H1 (cell line): ENCODE results near the gene SLC16A6. TPM values are rescaled to one million over a fixed set of nuclear protein-coding genes. Genes with fewer than 3 reads are reported as not detected.
A peak's percentile ranks its signal among the peaks of the same experiment; 100 is the strongest.

Source experiments
- CTCF ChIA-PET: fragments of 300-600 bp; sonication (Branson Sonifier 250); formaldehyde crosslinking; loops from one replicate; lab custom pipeline; 2021; ENCODE audit not compliant: partially characterized antibody; lab: Charles Lee
- POLR2A ChIA-PET: fragments of 300-600 bp; sonication (Branson Sonifier 250); formaldehyde crosslinking; loops from one replicate; lab custom pipeline; 2021; ENCODE audit warnings: inconsistent platforms; ENCODE audit not compliant: partially characterized antibody; lab: Charles Lee
- DNase-seq, 2 experiments: peaks; one replicate each; pipeline versions ENCODE4 v3.0.0 to v3.0.0-alpha.2; 2010 to 2022; ENCODE audit warnings: low spot score in 2 of 2, low read depth in 1 of 2, mixed read lengths in 1 of 2
- FAIRE-seq: peaks from 2 replicates; lab custom pipeline; 2011; peaks lifted over from hg19 to GRCh38; lab: Jason Lieb, UNC
- H2AFZ ChIP-seq: 2 replicates; pipeline ENCODE4 v1.8.1; 2012; ENCODE audit warnings: low read length, inconsistent platforms
- H2AK5ac ChIP-seq: 2 replicates; pipeline ENCODE4 v1.6.1; 2013; ENCODE audit warnings: low read depth, low read length
- H2BK120ac ChIP-seq: replicated peaks from 2 replicates; pipeline ENCODE3; 2013; ENCODE audit warnings: low read depth, low read length, inconsistent platforms
- H2BK12ac ChIP-seq: 2 replicates; pipeline ENCODE4 v1.6.1; 2013; ENCODE audit warnings: low read depth, low read length
- H2BK15ac ChIP-seq: 2 replicates; pipeline ENCODE4 v1.6.1; 2013; ENCODE audit warnings: low read length
- H2BK20ac ChIP-seq: 2 replicates; pipeline ENCODE4 v1.6.1; 2013; ENCODE audit warnings: low read length
- H2BK5ac ChIP-seq: 2 replicates; pipeline ENCODE4 v1.6.1; 2013; ENCODE audit warnings: low read depth, low read length
- H3K14ac ChIP-seq: 2 replicates; pipeline ENCODE4 v1.6.1; 2013; ENCODE audit warnings: inconsistent platforms; ENCODE audit not compliant: insufficient read length
- H3K18ac ChIP-seq: 2 replicates; pipeline ENCODE4 v1.6.1; 2013; ENCODE audit warnings: low read length; ENCODE audit errors: extremely low read depth
- H3K23ac ChIP-seq: 2 replicates; pipeline ENCODE4 v1.6.1; 2013; ENCODE audit warnings: inconsistent platforms; ENCODE audit not compliant: insufficient read length
- H3K23me2 ChIP-seq: 2 replicates; pipeline ENCODE4 v1.6.1; 2013; ENCODE audit warnings: low read depth, low read length
- H3K27ac ChIP-seq: 2 replicates; pipeline ENCODE4 v1.6.1; 2011; ENCODE audit warnings: low read depth, low read length, inconsistent platforms
- H3K27me3 ChIP-seq, 4 experiments: replicated peaks in 1 of 4; 1 replicate in 1 of 4; 2 replicates in 3 of 4; pipeline versions ENCODE4 v1.6.1 to v1.8.1; 2011 to 2013; ENCODE audit warnings: low read length in 3 of 4, mild to moderate bottlenecking in 3 of 4, inconsistent platforms in 2 of 4, mixed read lengths in 2 of 4, moderate library complexity in 1 of 4; ENCODE audit not compliant: control insufficient read depth in 3 of 4, insufficient read depth in 3 of 4; ENCODE audit errors: extremely low read depth in 1 of 4
- H3K36me3 ChIP-seq, 4 experiments: 2 replicates each; pipeline versions ENCODE4 v1.6.1 to v1.8.1; 2011 to 2013; ENCODE audit warnings: mild to moderate bottlenecking in 4 of 4, low read length in 3 of 4, moderate library complexity in 2 of 4, control low read depth in 1 of 4, inconsistent platforms in 1 of 4; ENCODE audit not compliant: insufficient read depth in 4 of 4, control insufficient read depth in 2 of 4
- H3K4ac ChIP-seq: replicated peaks from 2 replicates; pipeline ENCODE3; 2013; ENCODE audit warnings: low read length, low read depth, mixed read lengths, inconsistent platforms; ENCODE audit not compliant: insufficient read length
- H3K4me1 ChIP-seq, 4 experiments: replicated peaks in 1 of 4; 1 replicate in 1 of 4; 2 replicates in 3 of 4; pipeline versions ENCODE4 v1.6.1 to v1.8.1; 2011 to 2013; ENCODE audit warnings: low read length in 3 of 4, inconsistent platforms in 2 of 4, mixed read lengths in 1 of 4; ENCODE audit not compliant: insufficient read depth in 4 of 4, control insufficient read depth in 3 of 4
- H3K4me2 ChIP-seq, 2 experiments: 2 replicates each; pipeline versions ENCODE4 v1.6.1 to v1.8.1; 2011 to 2013; ENCODE audit warnings: low read depth in 2 of 2, low read length in 2 of 2, control low read depth in 1 of 2, inconsistent platforms in 1 of 2, mild to moderate bottlenecking in 1 of 2; ENCODE audit not compliant: insufficient read depth in 1 of 2
- H3K4me3 ChIP-seq, 4 experiments: fragments of 200-600, 300-600 bp in 1 of 4; sonication (generic), shearing (Covaris generic), sonication (Bioruptor Twin) in 1 of 4; 2 replicates each; pipeline versions ENCODE4 v1.5.1 to v1.8.1; 2011 to 2016; ENCODE audit warnings: low read length in 4 of 4, low read depth in 3 of 4, control low read depth in 2 of 4, inconsistent platforms in 2 of 4, mild to moderate bottlenecking in 2 of 4, mixed read lengths in 1 of 4, moderate library complexity in 1 of 4; ENCODE audit not compliant: insufficient read depth in 2 of 4; ENCODE audit errors: extremely low read depth in 1 of 4
- H3K56ac ChIP-seq: replicated peaks from 2 replicates; pipeline ENCODE3; 2013; ENCODE audit warnings: low read depth, mild to moderate bottlenecking, mixed read lengths, low read length, inconsistent platforms; ENCODE audit not compliant: insufficient read length
- H3K79me1 ChIP-seq: 2 replicates; pipeline ENCODE4 v1.6.1; 2013; ENCODE audit warnings: low read depth, low read length, control low read depth
- H3K79me2 ChIP-seq, 2 experiments: 2 replicates each; pipeline versions ENCODE4 v1.6.1 to v1.8.1; 2012 to 2013; ENCODE audit warnings: low read length in 2 of 2, mild to moderate bottlenecking in 2 of 2, inconsistent platforms in 1 of 2; ENCODE audit not compliant: insufficient read depth in 2 of 2, control insufficient read depth in 1 of 2
- H3K9ac ChIP-seq, 4 experiments: replicated peaks in 1 of 4; 1 replicate in 1 of 4; 2 replicates in 3 of 4; pipeline versions ENCODE4 v1.6.1 to v1.8.1; 2011 to 2013; ENCODE audit warnings: low read depth in 3 of 4, low read length in 3 of 4, control low read depth in 2 of 4, mild to moderate bottlenecking in 2 of 4, moderate library complexity in 2 of 4, inconsistent platforms in 1 of 4; ENCODE audit errors: extremely low read depth in 1 of 4
- H3K9me3 ChIP-seq, 2 experiments: 2 replicates each; pipeline versions ENCODE4 v1.6.1 to v1.8.1; 2012 to 2013; ENCODE audit warnings: mild to moderate bottlenecking in 2 of 2, moderate library complexity in 2 of 2, control low read depth in 1 of 2, inconsistent platforms in 1 of 2, low read depth in 1 of 2, low read length in 1 of 2, mixed read lengths in 1 of 2; ENCODE audit not compliant: insufficient read depth in 2 of 2
- H4K20me1 ChIP-seq, 2 experiments: replicated peaks in 1 of 2; 2 replicates each; pipeline versions ENCODE3 to v1.8.1; 2011 to 2013; ENCODE audit warnings: inconsistent platforms in 2 of 2, low read length in 2 of 2, mild to moderate bottlenecking in 1 of 2; ENCODE audit not compliant: insufficient read depth in 2 of 2, control insufficient read depth in 1 of 2
- H4K5ac ChIP-seq: 2 replicates; pipeline ENCODE4 v1.6.1; 2013; ENCODE audit warnings: low read length, low read depth, mixed read lengths, inconsistent platforms; ENCODE audit not compliant: insufficient read length
- H4K8ac ChIP-seq: 2 replicates; pipeline ENCODE4 v1.8.0; 2013; ENCODE audit warnings: mild to moderate bottlenecking, moderate library complexity, low read length, inconsistent platforms; ENCODE audit not compliant: insufficient read depth; ENCODE audit errors: extremely low read depth
- H4K91ac ChIP-seq: replicated peaks from 2 replicates; pipeline ENCODE3; 2013; ENCODE audit warnings: low read length, mixed read lengths, inconsistent platforms; ENCODE audit not compliant: insufficient read length
- CREB1 ChIP-seq: IDR thresholded peaks from 2 replicates; pipeline ENCODE4 v1.6.1; 2012; ENCODE audit warnings: inconsistent platforms
- EP300 ChIP-seq, 2 experiments: IDR thresholded peaks; 1 replicate in 1 of 2; 2 replicates in 1 of 2; pipeline ENCODE4 v1.6.1; 2011 to 2012; ENCODE audit warnings: low read depth in 2 of 2, low read length in 2 of 2, mild to moderate bottlenecking in 2 of 2, borderline replicate concordance in 1 of 2, inconsistent platforms in 1 of 2, moderate library complexity in 1 of 2
- EZH2 ChIP-seq: fragments of 200-600 bp; sonication (generic); IDR thresholded peaks from 2 replicates; pipeline ENCODE4 v1.7.1; 2012; ENCODE audit warnings: low read depth, mild to moderate bottlenecking, moderate library complexity, low read length, inconsistent platforms; ENCODE audit not compliant: severe bottlenecking
- MAX ChIP-seq: IDR thresholded peaks from 2 replicates; pipeline ENCODE4 v1.6.1; 2012; ENCODE audit warnings: inconsistent platforms
- POU5F1 ChIP-seq: IDR thresholded peaks from 2 replicates; pipeline ENCODE4 v1.6.1; 2011; ENCODE audit warnings: low read depth, mild to moderate bottlenecking, low read length, moderate library complexity
- TCF12 ChIP-seq: IDR thresholded peaks from 2 replicates; pipeline ENCODE4 v1.6.1; 2011; ENCODE audit warnings: low read depth, mild to moderate bottlenecking, low read length
- WGBS, 2 experiments: shearing (Covaris generic) in 1 of 2; methylation state at CpG; one replicate each; pipeline versions ENCODE4 v1.1.6 to v1.1.7; 2013 to 2015; ENCODE audit warnings: low lambda C conversion rate in 2 of 2, mixed read lengths in 2 of 2, inconsistent platforms in 1 of 2, low coverage in 1 of 2, missing lambda C conversion rate in 1 of 2; ENCODE audit not compliant: insufficient replicate concordance in 2 of 2, insufficient coverage in 1 of 2, insufficient read length in 1 of 2; ENCODE audit errors: extremely low coverage in 1 of 2, missing lambda C conversion rate in 1 of 2; 5-methylcytosine and 5-hydroxymethylcytosine counted together
- polyA plus RNA-seq, 7 experiments: library from polyadenylated mRNA; depleted of rRNA in 3 of 7; stranded (reverse) in 5 of 7; unstranded in 2 of 7; fragments of >200 nt in 5 of 7; fragments of 200-250 nt in 2 of 7; gene quantifications; 1 replicate in 5 of 7; 2 replicates in 1 of 7; 4 replicates in 1 of 7; pipeline versions ENCODE4 v1.2.1 to v1.2.3, GENCODE V29; 2011 to 2013; ENCODE audit warnings: missing spikeins in 2 of 7, mixed read lengths in 2 of 7
- total RNA-seq: library from RNA; stranded (reverse); fragmentation: NEBNext Ultra II Directional; extraction: Animal tissue kit (Norgen Biotek cat#: 25700); gene quantifications from 2 replicates; pipeline ENCODE4 v1.2.1, GENCODE V29; 2021
- TF ChIP-seq, protein P1 (sequence below), 3 experiments: IDR thresholded peaks; 1 replicate in 2 of 3; 2 replicates in 1 of 3; pipeline versions ENCODE4 v1.5.1 to v1.6.1; 2011; ENCODE audit warnings: low read length in 3 of 3, mild to moderate bottlenecking in 3 of 3, inconsistent platforms in 2 of 3, low read depth in 1 of 3, moderate library complexity in 1 of 3; ENCODE audit not compliant: insufficient read depth in 1 of 3; ENCODE audit errors: control extremely low read depth in 1 of 3

SLC16A6 gene
- total and polyA plus RNA-seq, 2 of the 8 experiments (the other 6 are each of a cell fraction or from before 2014, with no cell fraction given), result 0.17 to 0.22 TPM

DNA sequence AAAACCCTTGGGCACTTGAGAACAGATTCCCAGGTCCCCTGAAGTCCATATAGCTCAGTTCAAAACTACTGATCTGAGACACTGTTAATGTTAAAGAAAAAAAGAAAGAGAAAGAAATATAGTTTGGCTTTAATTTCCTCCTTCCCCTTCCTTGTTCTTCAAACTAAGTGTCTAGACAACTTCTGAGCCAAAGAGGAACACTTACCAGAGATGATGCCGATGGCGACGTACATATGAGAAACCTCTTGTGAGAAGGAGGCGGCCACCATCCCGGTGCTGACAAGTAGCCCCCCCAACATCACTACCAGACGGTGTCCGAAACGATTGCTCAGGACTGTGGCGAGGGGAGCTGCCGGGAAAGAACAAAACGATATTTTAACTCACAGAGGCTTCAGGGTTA lies 17.2 kb downstream of the SLC16A6 start:
- no peak overlapping the region for H3K14ac ChIP-seq
- no peak overlapping the region for H3K4ac ChIP-seq
- POLR2A ChIA-PET, result no interaction called here
- no peaks in the 10 kb centered on the region for H3K4me1 ChIP-seq
- peak in 1 of 2 experiments; percentile 24 for DNase-seq
- no peak overlapping the region for H4K8ac ChIP-seq
- no peak overlapping the region for H3K27ac ChIP-seq
- H3K79me1 ChIP-seq, result no peaks in the 10 kb centered on the region
- no peaks in the 10 kb centered on the region for H3K79me2 ChIP-seq
- H2BK12ac ChIP-seq, result no peak overlapping the region
- peaks cover 0 to 8% of the 10 kb centered on the region in 2 experiments; a peak in 3 of 4 replicates for H3K9me3 ChIP-seq
- no peak overlapping the region for H3K23ac ChIP-seq
- no peaks in the 10 kb centered on the region for H4K20me1 ChIP-seq
- WGBS, 2 experiments, result 91% methylated on average over 11 of the region's 11 CpGs; no CpG with 5 or more reads in 1 of the 2 experiments
- no peak overlapping the region for H2BK20ac ChIP-seq
- H3K18ac ChIP-seq, result no peak overlapping the region
- no peaks in the 10 kb centered on the region for H3K23me2 ChIP-seq
- no peak overlapping the region for H3K56ac ChIP-seq
- no peak overlapping the region for H3K9ac ChIP-seq
- no peak overlapping the region for H3K4me3 ChIP-seq
- no peak overlapping the region for H4K5ac ChIP-seq
- no peaks in the 10 kb centered on the region for H3K36me3 ChIP-seq
- CTCF ChIA-PET, result no interaction called here
- H2BK5ac ChIP-seq, result no peak overlapping the region
- H2AFZ ChIP-seq, result no peak overlapping the region
- no peak overlapping the region for H4K91ac ChIP-seq
- H2AK5ac ChIP-seq, result no peak overlapping the region
- no peaks in the 10 kb centered on the region for H3K27me3 ChIP-seq
- no peak for FAIRE-seq
- no peak overlapping the region for H3K4me2 ChIP-seq
- H2BK120ac ChIP-seq, result no peak overlapping the region
- no peak overlapping the region for H2BK15ac ChIP-seq
- TF ChIP-seq MAX, result no peak
- TF ChIP-seq EP300 (IDR thresholded peaks at IDR 0.05; ENCODE audit: borderline replicate concordance in 1 of 2, low read depth in 2 of 2, low read length in 2 of 2), result no peak
- TF ChIP-seq EZH2, result no peak
- no peak for TF ChIP-seq CREB1
- TF ChIP-seq, protein P1, sequence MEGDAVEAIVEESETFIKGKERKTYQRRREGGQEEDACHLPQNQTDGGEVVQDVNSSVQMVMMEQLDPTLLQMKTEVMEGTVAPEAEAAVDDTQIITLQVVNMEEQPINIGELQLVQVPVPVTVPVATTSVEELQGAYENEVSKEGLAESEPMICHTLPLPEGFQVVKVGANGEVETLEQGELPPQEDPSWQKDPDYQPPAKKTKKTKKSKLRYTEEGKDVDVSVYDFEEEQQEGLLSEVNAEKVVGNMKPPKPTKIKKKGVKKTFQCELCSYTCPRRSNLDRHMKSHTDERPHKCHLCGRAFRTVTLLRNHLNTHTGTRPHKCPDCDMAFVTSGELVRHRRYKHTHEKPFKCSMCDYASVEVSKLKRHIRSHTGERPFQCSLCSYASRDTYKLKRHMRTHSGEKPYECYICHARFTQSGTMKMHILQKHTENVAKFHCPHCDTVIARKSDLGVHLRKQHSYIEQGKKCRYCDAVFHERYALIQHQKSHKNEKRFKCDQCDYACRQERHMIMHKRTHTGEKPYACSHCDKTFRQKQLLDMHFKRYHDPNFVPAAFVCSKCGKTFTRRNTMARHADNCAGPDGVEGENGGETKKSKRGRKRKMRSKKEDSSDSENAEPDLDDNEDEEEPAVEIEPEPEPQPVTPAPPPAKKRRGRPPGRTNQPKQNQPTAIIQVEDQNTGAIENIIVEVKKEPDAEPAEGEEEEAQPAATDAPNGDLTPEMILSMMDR (IDR thresholded peaks at IDR 0.05; ENCODE audit: control extremely low read depth in 1 of 3, insufficient read depth in 1 of 3, low read depth in 1 of 3, low read length in 3 of 3), result no peak
- no peak for TF ChIP-seq TCF12
- TF ChIP-seq POU5F1, result no peak
